ENCODE results near the gene B4GALT3. TPM values are rescaled to one million over a fixed set of nuclear protein-coding genes. Genes with fewer than 3 reads are reported as not detected.

B4GALT3 gene
- total and polyA plus RNA-seq, 5 donors, result 16.0 to 21.0 (median 19.6) TPM

DNA sequence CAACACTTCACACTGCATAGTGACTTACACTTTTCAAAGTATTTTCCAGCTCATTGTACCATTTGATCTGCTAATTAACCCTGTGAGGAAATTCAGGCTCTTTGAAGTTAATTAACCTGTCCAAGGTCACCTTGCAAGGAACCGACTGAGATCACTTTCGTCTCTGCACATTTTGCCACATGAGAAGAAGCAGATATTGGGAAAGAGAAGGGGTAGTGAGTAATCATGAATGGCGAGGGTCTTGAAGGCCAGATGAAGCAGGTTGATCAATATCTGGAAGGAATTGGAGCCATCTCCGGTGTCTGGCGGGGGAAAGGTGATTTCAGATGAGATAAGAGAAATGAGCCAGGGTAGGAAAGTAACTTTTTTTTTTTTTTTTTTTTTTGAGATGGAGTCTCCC lies 42.7 kb upstream of the B4GALT3 start:
- H3K9me3 ChIP-seq (ENCODE audit: control insufficient read depth, low read length), result no peaks in the 10 kb centered on the region
- ATAC-seq, result no peak
- H3K4me3 ChIP-seq (ENCODE audit: low read length), result no peak overlapping the region
- no peak overlapping the region for H3K27ac ChIP-seq (ENCODE audit: low read length)
- no peak for DNase-seq
- H3K4me1 ChIP-seq (ENCODE audit: control insufficient read depth, insufficient read depth, low read length), result peaks cover 3% of the 10 kb centered on the region
- 87% methylated on average over 5 of the region's 5 CpGs for WGBS
- intact Hi-C loops (cut with DNase I), result no loop called here
- no peaks in the 10 kb centered on the region for H3K27me3 ChIP-seq (ENCODE audit: control insufficient read depth, insufficient read depth)

- intact Hi-C loops (cut with DNase I), result no loop called here
- 91% methylated on average over 5 of the region's 5 CpGs for WGBS
- no peak overlapping the region for H3K4me3 ChIP-seq (ENCODE audit: low read length)
- no peaks in the 10 kb centered on the region for H3K27me3 ChIP-seq (ENCODE audit: control insufficient read depth, insufficient read depth)
- peaks cover 3% of the 10 kb centered on the region for H3K4me1 ChIP-seq (ENCODE audit: control insufficient read depth, insufficient read depth, low read length)
- DNase-seq (no peak), ATAC-seq (no peak)
- H3K9me3 ChIP-seq (ENCODE audit: control insufficient read depth, low read length), result no peaks in the 10 kb centered on the region
- H3K27ac ChIP-seq (ENCODE audit: low read length), result no peak overlapping the region
Measured at GRCh38 chr1:161219078-161219892, 42.0 kb upstream of the B4GALT3 start.

- Histone ChIP-seq H3K4me1 (ENCODE audit: control insufficient read depth, insufficient read depth, low read length) (peaks cover 3% of the 10 kb centered on the region), H3K27me3 (ENCODE audit: control insufficient read depth, insufficient read depth) (no peaks in the 10 kb centered on the region), H3K4me3 (ENCODE audit: low read length) (no peak overlapping the region), H3K27ac (ENCODE audit: low read length) (no peak overlapping the region), H3K9me3 (ENCODE audit: control insufficient read depth, low read length) (no peaks in the 10 kb centered on the region)
- intact Hi-C loops (cut with DNase I), result no loop called here
- WGBS, result 72% methylated on average over 8 of the region's 8 CpGs
- ATAC-seq, result no peak
- peak in 2 of 3 donors; percentile 50 for DNase-seq
Measured at GRCh38 chr1:161218301-161219077, 41.2 kb upstream of the B4GALT3 start.

DNA sequence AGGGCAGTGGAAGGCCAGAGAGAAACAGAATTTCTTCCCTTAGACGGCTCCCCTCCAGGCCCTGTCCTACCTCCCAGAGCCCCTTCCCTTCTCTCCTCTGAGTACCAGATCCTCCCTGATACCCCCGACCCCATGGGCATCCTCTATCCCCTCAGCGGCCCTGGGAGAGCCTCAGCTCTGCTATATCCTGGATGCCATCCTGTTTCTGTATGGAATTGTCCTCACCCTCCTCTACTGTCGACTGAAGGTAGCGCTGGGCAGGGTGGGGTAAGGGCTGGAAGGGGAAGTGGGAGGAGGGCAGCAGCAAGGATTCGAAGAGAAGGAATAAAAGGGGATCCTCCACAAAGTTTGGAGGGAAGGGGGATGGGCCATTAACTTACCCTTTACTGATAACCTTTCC lies 40.5 kb upstream of the B4GALT3 start:
- Histone ChIP-seq H3K4me1 (ENCODE audit: control insufficient read depth, insufficient read depth, low read length) (peaks cover 3% of the 10 kb centered on the region), H3K9me3 (ENCODE audit: control insufficient read depth, low read length) (no peaks in the 10 kb centered on the region), H3K27ac (ENCODE audit: low read length) (peak overlapping the region; percentile 76), H3K4me3 (ENCODE audit: low read length) (no peak overlapping the region), H3K27me3 (ENCODE audit: control insufficient read depth, insufficient read depth) (no peaks in the 10 kb centered on the region)
- ATAC-seq (peak in 1 of 2 donors; percentile 4), DNase-seq (peak in 2 of 3 donors; percentile 10 to 44)
- intact Hi-C loops (cut with DNase I), result no loop called here
- 68% methylated on average over 6 of the region's 6 CpGs for WGBS

DNA sequence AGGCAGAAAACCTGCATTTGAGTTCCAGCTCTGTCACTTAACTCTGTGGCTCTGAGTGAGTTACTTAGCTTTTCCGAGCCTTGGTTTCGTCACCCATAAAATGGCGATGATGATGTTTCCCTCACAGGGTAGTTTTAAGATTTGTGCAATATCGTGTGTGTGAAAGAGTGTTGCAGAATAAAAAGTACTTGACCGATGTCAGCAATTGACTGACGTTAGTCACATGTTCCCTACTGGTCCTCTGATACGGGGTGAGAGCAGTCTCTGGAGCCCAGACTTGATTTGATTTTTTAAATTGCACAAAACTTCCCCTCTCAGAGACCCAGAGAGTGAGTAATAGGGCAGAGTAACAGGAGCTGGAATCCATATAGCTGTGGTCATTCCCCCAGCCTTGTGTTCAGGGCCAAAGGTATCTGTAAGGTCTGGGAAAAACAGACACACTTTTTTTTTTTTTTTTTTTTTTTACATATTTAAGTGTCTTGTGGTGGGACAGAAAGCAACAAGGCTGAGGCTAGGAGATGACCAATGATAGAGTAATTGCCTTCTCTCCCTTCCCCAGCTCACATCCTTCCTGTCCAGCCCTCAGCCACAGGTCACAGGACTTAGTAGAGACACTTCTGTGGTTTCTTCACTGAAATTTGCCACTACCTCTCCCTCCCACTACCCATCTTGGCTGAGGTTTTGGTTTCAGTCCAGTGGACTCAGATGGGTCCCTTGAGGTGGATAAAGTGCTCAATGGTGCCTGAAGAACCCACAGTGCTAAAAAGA lies 39.8 kb upstream of the B4GALT3 start:
- intact Hi-C loops (cut with DNase I), result no loop called here
- peak overlapping the region; percentile 97 for H3K27ac ChIP-seq (ENCODE audit: low read length)
- WGBS, result 25% methylated on average over 7 of the region's 7 CpGs
- DNase-seq (peak in 2 of 3 donors; percentile 40 to 41), ATAC-seq (peak; percentile 70 to 86)
- H3K4me3 ChIP-seq (ENCODE audit: low read length), result peak overlapping the region; percentile 33
- H3K9me3 ChIP-seq (ENCODE audit: control insufficient read depth, low read length), result no peaks in the 10 kb centered on the region
- H3K27me3 ChIP-seq (ENCODE audit: control insufficient read depth, insufficient read depth), result no peaks in the 10 kb centered on the region
- H3K4me1 ChIP-seq (ENCODE audit: control insufficient read depth, insufficient read depth, low read length), result peaks cover 3% of the 10 kb centered on the region

DNA sequence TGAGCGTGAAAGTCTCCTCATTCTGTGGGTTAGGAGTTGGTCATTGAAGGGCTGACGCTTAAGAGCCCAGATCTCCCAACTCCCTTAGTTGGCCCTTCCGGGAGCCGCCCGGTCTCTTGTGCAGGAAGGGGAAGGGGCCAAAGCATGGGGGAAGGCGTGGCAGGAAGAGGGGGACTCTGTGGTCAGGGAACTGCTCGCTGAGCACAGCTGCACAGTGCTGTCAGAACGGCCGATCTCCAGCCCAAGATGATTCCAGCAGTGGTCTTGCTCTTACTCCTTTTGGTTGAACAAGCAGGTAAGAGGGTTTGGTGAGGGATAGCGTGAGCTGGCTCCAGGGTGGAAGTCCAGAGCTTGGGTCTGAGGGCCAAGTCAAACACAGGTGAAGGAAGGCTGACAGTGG lies 37.8 kb upstream of the B4GALT3 start, which contains the start of gene FCER1G:
Gene FCER1G (plus strand): TSS at position 220 of the 400 bp plus-strand sequence. CDS start 27 bp downstream, at position 247.
- Histone ChIP-seq H3K27me3 (ENCODE audit: control insufficient read depth, insufficient read depth) (no peaks in the 10 kb centered on the region), H3K27ac (ENCODE audit: low read length) (peak within 1 kb of the TSS; percentile 82), H3K4me1 (ENCODE audit: control insufficient read depth, insufficient read depth, low read length) (peaks cover 3% of the 10 kb centered on the region), H3K4me3 (ENCODE audit: low read length) (peak within 1 kb of the TSS; percentile 4), H3K9me3 (ENCODE audit: control insufficient read depth, low read length) (no peaks in the 10 kb centered on the region)
- intact Hi-C loops (cut with DNase I), result no loop called here
- DNase-seq (peak; percentile 63 to 85 (median 78)), ATAC-seq (peak; percentile 41 to 59)
- 64% methylated on average over 10 of the region's 10 CpGs for WGBS

DNA sequence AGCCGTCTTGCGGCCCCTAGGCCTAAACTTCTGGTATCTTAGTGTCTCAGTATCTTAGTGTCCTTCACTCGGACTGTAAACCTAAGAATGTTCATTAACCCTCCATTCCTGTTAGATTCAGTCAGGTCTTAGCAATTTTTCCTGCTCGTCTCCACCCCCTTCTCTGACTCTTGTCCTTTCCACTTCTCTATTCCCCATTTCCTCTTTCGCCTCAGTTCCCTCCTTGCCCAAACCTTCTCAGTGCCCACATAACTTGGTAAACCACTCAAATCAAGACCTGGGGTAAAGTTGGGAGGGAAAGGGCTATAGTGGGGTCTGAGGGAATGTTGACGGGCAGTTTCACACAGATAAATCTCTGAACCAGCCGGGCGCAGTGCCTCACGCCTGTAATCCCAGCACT lies 37.1 kb upstream of the B4GALT3 start:
- Histone ChIP-seq H3K4me3 (ENCODE audit: low read length) (no peak overlapping the region), H3K4me1 (ENCODE audit: control insufficient read depth, insufficient read depth, low read length) (peaks cover 3% of the 10 kb centered on the region), H3K27ac (ENCODE audit: low read length) (no peak overlapping the region), H3K9me3 (ENCODE audit: control insufficient read depth, low read length) (no peaks in the 10 kb centered on the region), H3K27me3 (ENCODE audit: control insufficient read depth, insufficient read depth) (no peaks in the 10 kb centered on the region)
- ATAC-seq (no peak), DNase-seq (peak in 1 of 3 donors; percentile 34)
- intact Hi-C loops (cut with DNase I), result no loop called here
- WGBS, result 86% methylated on average over 9 of the region's 9 CpGs

DNA sequence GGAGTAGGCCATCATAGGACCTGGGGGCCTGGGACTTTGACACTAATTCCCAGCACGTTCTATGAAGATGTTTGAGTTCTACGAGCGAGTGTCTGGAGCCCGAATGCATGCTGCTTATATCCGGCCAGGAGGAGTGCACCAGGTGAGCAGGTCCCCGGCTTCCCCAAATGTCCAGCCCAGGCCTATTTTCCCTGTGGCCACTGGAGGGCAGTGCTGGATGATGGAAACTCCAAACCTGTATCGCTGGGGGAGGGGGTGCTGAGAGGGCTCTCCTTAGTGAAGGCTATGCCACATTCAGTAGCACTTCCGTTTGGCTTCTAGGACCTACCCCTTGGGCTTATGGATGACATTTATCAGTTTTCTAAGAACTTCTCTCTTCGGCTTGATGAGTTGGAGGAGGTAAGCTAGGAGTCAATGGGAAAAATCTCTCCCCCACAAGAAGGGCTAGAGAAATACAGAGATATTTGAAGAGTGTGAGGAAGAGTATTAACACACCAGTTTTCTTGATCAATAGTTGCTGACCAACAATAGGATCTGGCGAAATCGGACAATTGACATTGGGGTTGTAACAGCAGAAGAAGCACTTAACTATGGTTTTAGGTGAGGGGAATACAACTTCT lies 32.6 kb upstream of the B4GALT3 start:
- peaks cover 6% of the 10 kb centered on the region for H3K4me1 ChIP-seq (ENCODE audit: control insufficient read depth, insufficient read depth, low read length)
- peak; percentile 51 to 54 for ATAC-seq
- no peak overlapping the region for H3K4me3 ChIP-seq (ENCODE audit: low read length)
- no peak overlapping the region for H3K27ac ChIP-seq (ENCODE audit: low read length)
- intact Hi-C loops (cut with DNase I), result no loop called here
- 33% methylated on average over 11 of the region's 11 CpGs for WGBS
- no peaks in the 10 kb centered on the region for H3K9me3 ChIP-seq (ENCODE audit: control insufficient read depth, low read length)
- no peaks in the 10 kb centered on the region for H3K27me3 ChIP-seq (ENCODE audit: control insufficient read depth, insufficient read depth)
- DNase-seq, result peak; percentile 83 to 90 (median 83)

DNA sequence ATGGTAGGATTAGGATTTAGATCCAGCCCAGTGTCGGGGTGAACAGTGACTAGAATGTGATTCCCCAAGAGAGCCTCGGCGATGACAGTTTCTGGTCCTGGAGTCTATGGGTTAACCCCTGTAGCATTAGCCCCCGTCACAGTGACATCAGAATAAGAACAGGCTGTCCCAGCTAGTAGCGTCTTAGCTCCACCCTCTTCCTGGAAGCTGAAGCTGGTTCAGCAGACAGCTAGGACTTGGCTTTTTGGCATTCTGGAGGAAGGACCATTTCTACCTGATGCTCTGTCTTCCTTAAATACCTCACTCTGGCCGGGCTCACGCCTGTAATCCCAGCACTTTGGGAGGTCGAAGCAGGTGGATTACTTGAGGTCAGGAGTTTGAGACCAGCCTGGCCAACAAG lies 29.9 kb upstream of the B4GALT3 start:
- H3K4me3 ChIP-seq (ENCODE audit: low read length), result no peak overlapping the region
- peak; percentile 71 to 84 (median 84) for DNase-seq
- intact Hi-C loops (cut with DNase I), result no loop called here
- no peaks in the 10 kb centered on the region for H3K9me3 ChIP-seq (ENCODE audit: control insufficient read depth, low read length)
- H3K27me3 ChIP-seq (ENCODE audit: control insufficient read depth, insufficient read depth), result no peaks in the 10 kb centered on the region
- ATAC-seq, result peak; percentile 88 to 90
- 48% methylated on average over 8 of the region's 8 CpGs for WGBS
- peak overlapping the region; percentile 87 for H3K27ac ChIP-seq (ENCODE audit: low read length)
- H3K4me1 ChIP-seq (ENCODE audit: control insufficient read depth, insufficient read depth, low read length), result peaks cover 13% of the 10 kb centered on the region

GRCh38 chr1:161206411-161207140 lies 29.3 kb upstream of the B4GALT3 start:
- H3K27me3 ChIP-seq (ENCODE audit: control insufficient read depth, insufficient read depth), result no peaks in the 10 kb centered on the region
- H3K4me1 ChIP-seq (ENCODE audit: control insufficient read depth, insufficient read depth, low read length), result peaks cover 13% of the 10 kb centered on the region
- WGBS, result 62% methylated on average over 12 of the region's 12 CpGs
- H3K9me3 ChIP-seq (ENCODE audit: control insufficient read depth, low read length), result no peaks in the 10 kb centered on the region
- intact Hi-C loops (cut with DNase I), result no loop called here
- no peak overlapping the region for H3K4me3 ChIP-seq (ENCODE audit: low read length)
- H3K27ac ChIP-seq (ENCODE audit: low read length), result peak overlapping the region; percentile 96
- DNase-seq (peak in 2 of 3 donors; percentile 76 to 81), ATAC-seq (peak; percentile 41 to 42)
